Frontal cortex (tissue), 4 donors: ENCODE results near the gene HK2. TPM values are rescaled to one million over a fixed set of nuclear protein-coding genes. Genes with fewer than 3 reads are reported as not detected.
"Not testable (repeated sequence)": the region's sequence is repeated elsewhere in the genome, so short reads cannot be mapped to it uniquely, and the experiment has no call there.

Experiments
- DNase-seq, 2 donors: peaks; one replicate each; pipeline ENCODE4 v3.0.0; 2012; ENCODE audit warnings: low spot score in 2 of 2
- FAIRE-seq: peaks from 2 replicates; lab custom pipeline; 2012; peaks lifted over from hg19 to GRCh38; lab: Jason Lieb, UNC
- total RNA-seq: library from RNA; depleted of rRNA; stranded (reverse); fragments of >200 nt; gene quantifications from one replicate; pipeline ENCODE4 v1.2.3, GENCODE V29; 2014
- donor health status: control.
- donor health status: control.
- donor health status: control.

Gene HK2
- total RNA-seq, 1 donor from 2014 or later, result 3.7 TPM

DNA sequence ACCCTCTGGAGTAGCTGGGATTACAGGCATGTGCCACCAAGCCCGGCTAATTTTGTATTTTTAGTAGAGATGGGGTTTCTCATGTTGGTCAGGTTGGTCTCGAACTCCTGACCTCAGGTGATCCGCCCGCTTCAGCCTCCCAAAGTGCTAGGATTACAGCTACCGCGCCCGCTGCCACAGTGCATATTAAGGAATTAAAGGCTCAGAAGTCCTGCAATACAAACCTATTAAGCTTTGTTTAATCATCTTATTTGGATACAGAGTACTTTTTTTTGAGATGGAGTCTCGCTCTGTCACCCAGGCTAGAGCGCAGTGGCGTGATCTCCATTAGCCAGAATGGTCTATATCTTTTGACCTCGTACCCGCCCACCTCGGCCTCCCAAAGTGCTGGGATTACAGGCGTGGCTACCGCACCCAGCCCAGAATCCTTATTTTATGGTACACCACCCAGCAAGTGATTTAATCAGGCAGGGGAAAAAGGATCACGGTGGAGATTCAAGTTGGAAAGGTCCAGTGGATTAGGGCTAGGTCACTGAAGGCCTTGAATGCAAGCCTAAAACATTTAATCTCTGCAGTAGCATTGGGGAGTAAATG, 21.3 kb downstream of the HK2 start:
- not testable (repeated sequence) for FAIRE-seq, DNase-seq

- FAIRE-seq, result no peak
Measured at GRCh38 chr2:74856004-74856578, 22.2 kb downstream of the HK2 start.

GRCh38 chr2:74856599-74856998, 22.7 kb downstream of the HK2 start:
- FAIRE-seq (no peak), DNase-seq (no peak)

More at GRCh38 chr2:74856004-74856578, 22.2 kb downstream of the HK2 start:
- no peak for DNase-seq

DNA sequence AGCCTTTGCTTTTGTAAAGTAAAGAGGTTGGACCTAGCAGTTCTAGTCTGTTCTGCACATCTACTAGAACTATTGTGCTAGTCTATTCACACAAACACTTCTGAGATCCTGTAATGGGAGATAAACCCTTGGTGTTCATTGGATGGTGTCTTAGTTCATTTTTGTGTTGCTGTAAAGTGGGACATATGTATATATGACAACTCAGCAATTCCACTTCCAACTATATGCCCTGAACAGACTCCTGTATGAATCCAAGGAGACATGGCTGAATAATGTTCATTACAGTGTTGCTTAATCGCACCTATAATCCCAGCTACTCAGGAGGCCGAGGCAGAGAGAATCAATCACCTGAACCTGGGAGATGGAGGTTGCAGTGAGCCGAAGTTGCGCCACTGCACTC, 23.3 kb downstream of the HK2 start:
- no peak for DNase-seq
- FAIRE-seq, result no peak

DNA sequence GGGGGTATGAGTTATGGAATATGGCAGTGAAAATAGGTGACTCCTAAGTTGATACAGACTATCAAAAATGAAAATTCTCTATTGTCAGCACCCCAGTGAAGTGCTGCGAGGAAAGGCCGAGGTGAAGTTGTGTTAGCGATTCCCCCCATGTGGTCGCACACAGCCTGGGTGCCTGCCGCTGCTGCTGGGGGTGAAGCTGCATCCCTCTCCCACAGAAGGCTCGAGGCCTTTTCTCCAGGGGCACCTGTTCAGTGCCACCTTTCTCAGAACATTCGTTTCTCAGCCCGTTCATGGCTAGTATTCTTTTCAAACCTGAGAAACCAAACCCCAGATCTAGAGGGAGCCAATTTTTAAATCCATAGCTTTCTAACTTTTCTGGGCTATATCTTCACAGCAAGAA, 23.8 kb downstream of the HK2 start:
- FAIRE-seq, result no peak
- DNase-seq, result no peak

GRCh38 chr2:74858281-74858680, 24.4 kb downstream of the HK2 start:
- no peak for FAIRE-seq

DNA sequence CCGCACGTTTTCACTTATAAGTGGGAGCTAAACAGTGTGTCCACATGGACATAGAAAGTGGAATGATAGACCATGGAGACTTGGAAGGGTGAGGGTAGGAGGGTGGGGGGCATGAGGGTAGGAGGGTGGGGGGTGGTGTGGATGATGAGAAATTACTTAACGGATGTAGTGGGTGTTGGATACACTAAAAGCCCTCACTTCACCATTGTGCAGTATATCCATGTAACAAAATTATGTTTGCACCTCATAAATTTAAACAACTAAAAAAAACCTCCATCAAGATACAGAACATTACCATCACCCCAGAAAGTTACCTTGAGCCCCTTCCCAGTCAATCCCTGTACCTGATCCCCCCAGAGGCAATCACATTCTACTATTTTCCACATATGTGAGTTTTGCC, 26.2 kb downstream of the HK2 start:
- no peak for FAIRE-seq

More at GRCh38 chr2:74858281-74858680, 24.4 kb downstream of the HK2 start:
- DNase-seq, result no peak

DNA sequence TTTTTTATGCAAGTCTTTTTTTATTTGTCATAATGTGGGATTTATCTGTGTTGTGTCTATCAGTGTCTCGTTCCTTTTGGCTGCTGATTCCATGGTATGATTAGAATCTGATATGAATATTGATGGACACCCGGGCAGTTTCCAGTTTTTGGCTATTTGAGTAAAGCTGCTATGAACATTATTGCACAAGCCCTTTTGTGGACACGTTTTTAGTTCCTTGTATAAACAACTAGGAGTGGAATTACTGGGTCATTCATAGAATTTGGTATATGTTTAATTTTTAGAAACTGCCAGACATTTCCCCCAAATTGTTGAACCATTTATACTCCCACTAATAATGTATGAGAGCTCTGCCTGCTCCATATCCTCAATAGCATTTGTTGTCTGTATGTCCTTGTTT, 26.6 kb downstream of the HK2 start:
- FAIRE-seq (no peak), DNase-seq (no peak)

More for the DNA sequence above, 26.2 kb downstream of the HK2 start:
- DNase-seq, result no peak

DNA sequence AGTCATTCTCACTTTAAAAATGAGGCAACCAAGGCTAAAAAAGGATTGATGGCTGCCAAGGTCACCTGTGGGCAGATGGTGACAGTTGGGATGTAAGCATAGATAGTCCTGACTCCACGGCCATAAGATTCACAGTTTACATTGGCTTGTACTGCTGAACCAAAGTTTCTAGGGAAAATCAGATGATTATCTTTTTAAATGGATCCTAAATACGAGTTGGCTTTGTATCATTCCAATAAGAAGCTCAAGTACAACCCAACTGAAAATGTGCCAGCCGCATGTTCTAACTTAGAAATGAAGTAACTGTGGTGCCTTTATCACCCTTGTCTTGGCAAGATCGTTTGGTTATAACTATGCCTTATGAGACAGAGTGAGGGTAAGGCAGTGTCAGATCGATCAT, 27.6 kb downstream of the HK2 start:
- no peak for FAIRE-seq
- DNase-seq, result no peak

DNA sequence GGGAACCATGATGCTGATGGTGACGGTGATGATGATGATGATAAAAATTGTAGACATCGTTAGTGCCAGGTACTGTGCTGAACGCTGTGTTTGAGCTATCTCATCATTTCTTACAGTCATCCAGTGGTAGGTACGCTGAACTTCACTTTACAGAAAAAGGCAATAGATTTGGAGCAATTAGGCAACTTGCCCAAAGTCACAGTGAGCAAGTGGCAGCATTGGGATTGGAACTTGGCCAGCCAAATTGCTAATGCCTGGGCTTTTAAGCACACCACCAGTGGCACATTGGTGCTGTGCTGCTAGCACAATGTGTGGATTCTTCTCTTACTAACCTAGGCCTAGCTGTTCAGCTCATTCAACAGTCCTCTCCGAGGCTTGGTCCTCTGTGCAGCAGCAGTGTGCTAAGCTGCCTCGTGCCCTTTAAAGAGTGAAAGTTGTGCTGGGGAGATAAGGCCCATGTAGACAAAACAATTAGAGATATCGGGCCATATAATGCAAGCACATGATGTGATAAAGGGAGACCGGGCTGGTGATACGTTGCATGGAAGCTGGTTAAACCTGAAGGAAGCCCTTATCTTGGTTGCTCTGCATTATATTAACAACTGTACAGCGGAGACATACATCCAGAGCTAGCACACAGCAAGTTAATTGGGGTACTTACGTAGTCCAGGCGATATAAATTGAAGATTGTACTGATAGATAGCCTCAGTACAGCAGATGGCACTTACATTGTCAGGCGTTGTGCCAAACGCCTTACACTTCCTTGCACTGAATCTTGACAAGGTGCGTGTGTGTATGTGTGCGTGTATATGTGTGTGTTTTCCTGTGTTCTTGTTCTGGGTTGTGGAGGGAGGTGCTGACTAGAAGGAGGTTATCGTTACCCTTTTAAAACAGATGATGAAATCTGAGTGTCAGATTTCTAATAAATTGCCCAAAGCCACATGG, 28.4 kb downstream of the HK2 start:
- no peak for DNase-seq

GRCh38 chr2:74863802-74864248, 29.9 kb downstream of the HK2 start:
- FAIRE-seq, result no peak

More for the DNA sequence above, 28.4 kb downstream of the HK2 start:
- no peak for FAIRE-seq

DNA sequence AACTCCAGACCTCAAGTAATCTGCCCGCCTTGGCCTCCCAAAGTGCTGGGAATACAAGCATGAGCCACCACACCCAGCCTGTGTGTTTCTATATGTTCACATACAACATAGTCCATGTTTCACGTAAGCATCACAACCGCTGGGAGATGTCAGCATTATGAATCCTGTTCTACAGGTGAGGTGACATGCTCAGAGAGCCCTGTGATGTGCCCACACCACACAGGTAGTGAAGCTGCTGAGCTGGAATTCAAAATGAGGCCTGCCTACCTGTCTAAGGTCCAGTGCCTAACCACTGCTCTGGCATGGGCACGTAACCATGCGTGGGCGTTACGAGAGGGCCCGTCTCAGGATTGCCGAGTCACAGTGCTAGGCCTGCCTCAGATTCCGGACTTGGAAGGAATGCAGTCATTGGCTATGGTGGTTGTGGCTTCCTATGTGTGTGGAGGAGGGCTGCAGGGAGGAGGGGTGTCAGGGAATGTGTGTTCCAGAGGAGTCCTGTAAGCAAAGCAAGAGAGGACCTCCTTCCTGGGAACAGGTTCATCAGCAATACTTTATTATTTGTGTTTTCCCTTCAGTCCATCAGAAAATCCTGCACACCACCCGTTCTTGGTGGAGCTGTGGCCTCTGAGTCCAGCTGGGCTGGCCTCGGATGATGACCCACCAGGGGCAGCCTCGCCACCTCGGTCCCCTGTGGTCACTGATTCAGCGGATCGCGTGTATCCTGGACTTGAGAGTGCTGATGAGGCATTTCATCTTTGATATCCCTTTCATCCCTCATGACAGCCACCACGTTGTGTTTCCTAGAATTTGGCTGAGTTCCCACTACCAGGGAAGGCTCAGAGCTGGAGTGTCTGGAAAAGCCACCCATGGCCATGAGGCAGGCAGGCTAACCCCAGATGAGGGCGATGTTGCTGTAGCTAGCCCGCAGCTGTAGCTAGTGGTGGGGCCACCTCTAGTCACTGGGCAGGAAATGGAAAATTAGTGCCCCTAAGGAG, 31.1 kb downstream of the HK2 start:
- DNase-seq (no peak), FAIRE-seq (no peak)

More at GRCh38 chr2:74863802-74864248, 29.9 kb downstream of the HK2 start:
- no peak for DNase-seq

- DNase-seq, result no peak
- FAIRE-seq, result no peak
Measured at GRCh38 chr2:74865770-74866674, 32.1 kb downstream of the HK2 start.

DNA sequence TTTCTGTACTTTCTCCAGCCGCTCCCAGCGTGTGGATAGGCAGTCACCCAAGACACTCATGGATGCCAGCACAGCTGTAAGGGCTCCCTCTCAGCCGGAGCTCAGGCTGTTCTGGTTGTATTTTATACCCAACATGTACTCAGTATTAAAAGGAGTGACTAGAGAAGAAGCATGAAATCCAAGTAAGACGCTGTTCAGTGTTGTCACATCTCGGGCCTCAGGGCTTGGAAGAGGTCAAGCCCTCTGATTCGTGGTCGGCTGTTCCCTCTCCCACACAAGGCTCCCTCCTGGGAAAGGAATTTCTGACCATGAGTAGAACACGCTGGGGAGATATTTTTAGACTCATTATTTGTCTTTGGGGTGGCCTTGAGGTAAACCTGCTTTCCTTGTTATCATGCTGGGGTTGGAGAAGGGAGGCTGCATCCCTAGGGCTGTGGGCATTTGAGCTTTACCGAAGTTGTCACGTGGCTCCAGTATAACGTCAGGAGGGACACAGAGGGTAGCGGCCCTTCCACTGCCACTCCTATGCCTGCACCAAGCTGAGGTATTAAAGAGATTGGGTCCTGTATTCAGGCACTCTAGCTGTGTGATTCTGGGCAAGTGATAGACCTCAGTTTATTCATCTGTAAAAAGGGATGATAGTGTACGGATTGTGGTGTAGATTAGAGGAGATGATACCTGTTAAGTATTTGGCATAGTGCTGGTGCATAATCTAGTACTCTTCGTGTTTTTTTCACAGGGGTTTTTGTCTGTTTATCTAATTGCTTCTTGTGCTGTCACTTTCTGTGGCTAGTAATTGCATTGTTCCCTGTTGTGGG, 34.1 kb downstream of the HK2 start:
- no peak for FAIRE-seq
- DNase-seq, result no peak

DNA sequence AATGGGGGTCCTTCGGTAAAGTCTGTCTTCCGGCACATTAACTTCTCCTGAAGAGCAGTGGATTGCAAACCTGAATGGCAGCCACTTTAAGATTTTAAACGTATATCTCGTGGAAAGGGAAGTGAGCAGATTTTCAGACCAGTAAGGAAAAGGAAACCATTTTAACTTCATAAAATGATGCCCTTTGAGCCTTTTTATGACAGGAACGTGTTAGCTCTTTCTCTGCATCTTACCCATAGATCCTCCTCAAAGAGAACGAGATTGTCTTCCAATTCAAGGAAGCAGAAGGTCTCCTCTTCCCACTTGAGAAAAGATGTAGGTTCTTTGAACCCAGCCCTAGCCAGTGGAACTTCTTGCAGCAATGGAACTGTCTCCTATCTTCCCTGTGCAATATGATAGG, 35.6 kb downstream of the HK2 start:
- DNase-seq (no peak), FAIRE-seq (no peak)

GRCh38 chr2:74870951-74871350, 37.0 kb downstream of the HK2 start:
- FAIRE-seq, result no peak
- no peak for DNase-seq

- FAIRE-seq, result no peak
- no peak for DNase-seq
Measured at GRCh38 chr2:74871414-74871813, 37.5 kb downstream of the HK2 start.

DNA sequence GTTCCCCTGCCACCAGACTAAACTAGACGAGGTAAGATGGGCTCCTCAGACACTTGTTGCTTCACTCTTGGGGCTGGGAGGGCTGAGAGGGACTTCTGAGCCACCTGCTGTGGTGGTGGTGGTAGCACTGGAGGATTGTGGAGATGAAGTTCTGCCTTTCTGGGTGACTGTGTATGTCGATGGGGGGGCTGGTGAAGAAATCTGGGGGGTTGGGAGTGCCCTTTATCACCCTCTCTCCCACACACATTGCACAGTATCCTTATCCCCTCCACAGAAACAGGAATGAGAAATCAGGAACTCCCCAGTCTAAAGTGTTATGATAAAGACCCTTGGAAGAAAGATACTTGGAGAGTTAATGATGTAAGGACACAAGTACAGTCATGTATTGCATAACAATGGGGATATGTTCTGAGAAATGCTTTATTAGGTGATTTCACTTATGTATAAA, 38.5 kb downstream of the HK2 start:
- DNase-seq (no peak), FAIRE-seq (no peak)
